ENCODE measurements around the gene MUC4.
A peak's percentile ranks its signal among the peaks of the same experiment; 100 is the strongest.
"Not testable (repeated sequence)": the region's sequence is repeated elsewhere in the genome, so short reads cannot be mapped to it uniquely, and the experiment has no call there.

The MUC4 gene

GRCh38 chr3:195737782-195738181, 73.9 kb downstream of the MUC4 start:
- DNase-seq (ENCODE audit: low read depth) = not testable (repeated sequence)

DNA sequence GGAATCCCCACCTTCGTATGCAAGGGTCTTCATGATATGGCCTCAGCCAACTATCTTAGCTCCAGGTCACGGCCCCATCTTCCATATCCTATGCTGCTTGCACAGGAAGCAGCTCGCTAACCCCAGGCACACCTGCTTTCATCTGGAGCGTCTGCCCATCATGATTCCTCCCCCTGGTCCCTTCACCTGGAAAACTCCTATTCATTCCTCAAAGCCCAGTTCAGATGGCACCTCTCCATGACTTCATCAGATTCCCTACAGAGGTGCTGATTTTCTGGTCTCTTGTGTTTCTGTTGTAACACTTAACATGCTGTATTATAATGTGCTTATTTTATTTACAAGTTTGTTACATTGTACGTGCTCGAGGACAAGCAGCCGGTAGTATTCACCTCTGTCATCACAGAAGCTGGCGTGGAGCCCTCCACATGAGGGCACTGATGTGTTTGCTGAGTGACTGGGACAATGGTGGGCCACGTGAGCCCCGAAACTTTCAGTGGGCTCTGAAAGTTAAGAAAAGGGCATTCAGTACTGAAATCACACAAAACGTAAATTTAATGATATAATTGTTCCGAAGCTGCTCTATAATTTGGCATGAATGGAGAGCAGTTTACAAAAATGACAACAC, 74.8 kb downstream of the MUC4 start:
- DNase-seq (ENCODE audit: low read depth) = no peak

DNA sequence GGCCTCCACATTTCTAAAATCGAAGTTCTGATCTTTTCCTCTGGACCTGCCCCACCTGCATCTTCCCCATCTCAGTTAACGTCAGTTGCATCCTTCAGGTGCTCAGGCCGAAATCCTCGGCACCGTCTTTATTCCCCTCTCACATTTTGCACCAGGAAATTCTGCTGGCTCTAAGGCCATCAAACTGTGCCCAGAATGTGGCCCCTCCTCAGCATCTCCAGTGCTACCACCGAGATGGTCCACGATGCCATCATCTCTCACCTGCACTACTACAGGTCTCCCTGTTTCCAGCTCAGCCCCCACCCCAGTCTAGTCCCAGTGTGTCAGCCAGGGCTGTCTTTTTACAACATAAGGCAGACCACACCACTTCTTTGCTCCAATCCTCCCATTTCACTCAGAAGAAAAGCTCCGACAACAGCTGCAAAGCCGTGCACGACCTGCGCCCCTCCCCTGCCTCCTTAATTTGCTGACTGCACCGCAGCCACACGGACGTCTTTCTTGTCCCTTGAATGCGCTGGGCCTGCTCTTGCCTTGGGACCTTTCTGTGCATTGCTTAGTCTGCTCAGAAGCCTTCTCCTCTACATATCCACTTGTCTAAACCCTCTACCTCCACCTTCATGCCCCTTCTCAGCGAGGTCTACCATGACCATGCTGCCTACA, 76.6 kb downstream of the MUC4 start:
- DNase-seq (ENCODE audit: low read depth) = no peak

DNA sequence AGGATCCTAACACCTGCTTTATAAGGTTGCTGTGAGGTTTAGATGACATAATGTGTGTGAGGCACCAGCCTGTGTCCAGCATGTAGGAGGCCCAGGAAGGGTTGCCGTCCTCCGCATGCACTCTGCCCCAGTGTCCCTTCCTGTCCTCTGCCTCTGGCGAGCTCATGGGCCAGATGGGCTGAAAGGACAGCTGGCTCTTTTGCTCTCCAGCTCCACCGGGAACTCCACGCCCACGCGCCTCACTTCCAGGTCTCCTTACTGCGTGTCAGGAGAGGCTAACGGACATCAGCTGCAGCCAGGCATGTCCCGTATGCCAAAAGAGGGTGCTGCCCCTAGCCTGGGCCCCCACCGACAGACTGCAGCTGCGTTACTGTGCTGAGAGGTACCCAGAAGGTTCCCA, 78.8 kb downstream of the MUC4 start:
- DNase-seq (ENCODE audit: low read depth) = no peak

GRCh38 chr3:195731356-195731905, 80.3 kb downstream of the MUC4 start:
- DNase-seq (ENCODE audit: low read depth) = no peak

- no peak for DNase-seq (ENCODE audit: low read depth)
These were observed 82.1 kb downstream of the MUC4 start for GRCh38 chr3:195729476-195730251.

- not testable (repeated sequence) for DNase-seq (ENCODE audit: low read depth)
These were observed 82.9 kb downstream of the MUC4 start for GRCh38 chr3:195728789-195729188.

- no peak for DNase-seq (ENCODE audit: low read depth)
These were observed 84.0 kb downstream of the MUC4 start for GRCh38 chr3:195727606-195728195.

DNA sequence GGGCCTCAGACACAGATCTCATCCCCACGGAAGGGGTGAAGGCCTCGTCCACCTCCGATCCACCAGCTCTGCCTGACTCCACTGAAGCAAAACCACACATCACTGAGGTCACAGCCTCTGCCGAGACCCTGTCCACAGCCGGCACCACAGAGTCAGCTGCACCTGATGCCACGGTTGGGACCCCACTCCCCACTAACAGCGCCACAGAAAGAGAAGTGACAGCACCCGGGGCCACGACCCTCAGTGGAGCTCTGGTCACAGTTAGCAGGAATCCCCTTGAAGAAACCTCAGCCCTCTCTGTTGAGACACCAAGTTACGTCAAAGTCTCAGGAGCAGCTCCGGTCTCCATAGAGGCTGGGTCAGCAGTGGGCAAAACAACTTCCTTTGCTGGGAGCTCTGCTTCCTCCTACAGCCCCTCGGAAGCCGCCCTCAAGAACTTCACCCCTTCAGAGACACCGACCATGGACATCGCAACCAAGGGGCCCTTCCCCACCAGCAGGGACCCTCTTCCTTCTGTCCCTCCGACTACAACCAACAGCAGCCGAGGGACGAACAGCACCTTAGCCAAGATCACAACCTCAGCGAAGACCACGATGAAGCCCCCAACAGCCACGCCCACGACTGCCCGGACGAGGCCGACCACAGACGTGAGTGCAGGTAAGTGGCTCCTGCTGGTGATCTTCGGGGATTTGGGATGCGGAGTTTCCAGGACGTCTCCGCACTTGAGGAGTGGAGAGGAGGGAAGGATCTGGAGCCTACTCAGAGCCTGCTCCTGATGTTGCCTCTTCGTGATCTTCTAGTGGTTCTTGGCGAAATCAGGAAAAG, 85.6 kb downstream of the MUC4 start:
- not testable (repeated sequence) for DNase-seq (ENCODE audit: low read depth)

GRCh38 chr3:195724363-195724762, 87.4 kb downstream of the MUC4 start:
- DNase-seq (ENCODE audit: low read depth) = not testable (repeated sequence)

DNA sequence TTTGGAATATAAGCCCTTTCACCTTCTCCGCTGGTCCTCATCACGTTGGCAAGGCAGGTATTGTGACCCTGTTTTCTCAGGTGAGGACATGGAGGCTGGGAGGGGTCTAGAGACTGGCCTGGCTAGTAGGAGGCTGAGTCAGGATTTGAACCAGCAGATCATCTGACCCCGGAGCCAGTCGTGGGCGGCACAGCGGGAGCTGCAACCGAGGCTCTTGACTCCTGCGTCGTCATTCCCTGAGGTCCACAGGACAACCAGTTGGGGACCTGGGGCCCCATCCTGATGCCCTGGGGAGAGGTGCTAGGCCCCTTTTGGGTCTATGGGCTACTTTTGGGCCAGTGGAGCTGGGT, 88.8 kb downstream of the MUC4 start:
- DNase-seq (ENCODE audit: low read depth) = not testable (repeated sequence)

GRCh38 chr3:195722139-195722995, 89.4 kb downstream of the MUC4 start:
- not testable (repeated sequence) for DNase-seq (ENCODE audit: low read depth)

- not testable (repeated sequence) for DNase-seq (ENCODE audit: low read depth)
These were observed 90.8 kb downstream of the MUC4 start, which contains the start of gene MUC20 for GRCh38 chr3:195720831-195721506. TSS of gene MUC20 (plus strand) at chr3:195720978. CDS start at chr3:195721008, 30 bp downstream.

- not testable (repeated sequence) for DNase-seq (ENCODE audit: low read depth)
These were observed 92.0 kb downstream of the MUC4 start for GRCh38 chr3:195719514-195720254.

DNA sequence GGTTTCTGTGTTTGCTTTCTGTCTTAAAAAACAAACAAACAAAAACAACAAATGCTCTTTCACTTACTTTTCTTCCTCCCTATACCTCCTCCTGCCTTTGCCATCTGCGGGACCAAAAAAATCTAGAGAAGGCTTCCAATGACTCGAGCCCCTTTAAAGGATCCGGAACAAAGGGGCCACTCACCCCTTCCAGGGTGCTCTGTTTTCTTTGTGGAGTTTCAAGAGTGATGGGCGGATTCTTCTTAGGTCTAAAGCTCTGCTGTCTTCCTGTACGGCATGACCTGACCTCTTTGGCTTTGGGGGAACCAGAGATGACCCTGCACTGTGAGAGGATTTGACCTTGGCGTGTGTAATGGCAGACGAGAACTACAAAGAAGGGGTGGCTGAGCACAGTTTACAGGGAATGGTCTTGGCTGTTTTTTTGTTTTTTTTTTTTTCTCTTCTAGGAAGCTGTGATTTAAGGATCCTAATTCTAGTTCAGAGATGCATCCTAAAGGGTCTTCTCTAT, 93.2 kb downstream of the MUC4 start:
- no peak for DNase-seq (ENCODE audit: low read depth)

- no peak for DNase-seq (ENCODE audit: low read depth)
These were observed 93.8 kb downstream of the MUC4 start for GRCh38 chr3:195717852-195718476.

DNA sequence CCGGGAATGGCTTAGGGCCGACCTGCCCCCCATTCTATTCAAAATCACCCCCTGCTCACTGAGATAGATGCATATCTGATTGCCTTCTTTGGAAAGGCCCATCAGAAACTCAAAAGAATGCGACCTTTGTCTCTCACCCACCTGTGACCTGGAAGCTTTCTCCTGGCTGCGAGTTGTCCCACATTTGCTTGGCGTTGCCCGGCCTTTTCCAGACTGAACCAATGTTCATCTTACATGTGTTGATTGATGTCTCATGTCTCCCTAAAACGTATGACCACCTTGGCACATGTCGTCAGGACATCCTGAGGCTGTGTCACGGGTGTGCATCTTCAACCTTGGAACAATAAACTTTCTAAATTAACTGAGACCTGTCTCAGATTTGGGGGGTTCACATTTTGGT, 94.3 kb downstream of the MUC4 start:
- DNase-seq (ENCODE audit: low read depth) = no peak

GRCh38 chr3:195715583-195716266, 96.0 kb downstream of the MUC4 start:
- DNase-seq (ENCODE audit: low read depth) = peak; percentile 28
